Measurements from ENCODE around the gene CRK.

CRK gene

DNA sequence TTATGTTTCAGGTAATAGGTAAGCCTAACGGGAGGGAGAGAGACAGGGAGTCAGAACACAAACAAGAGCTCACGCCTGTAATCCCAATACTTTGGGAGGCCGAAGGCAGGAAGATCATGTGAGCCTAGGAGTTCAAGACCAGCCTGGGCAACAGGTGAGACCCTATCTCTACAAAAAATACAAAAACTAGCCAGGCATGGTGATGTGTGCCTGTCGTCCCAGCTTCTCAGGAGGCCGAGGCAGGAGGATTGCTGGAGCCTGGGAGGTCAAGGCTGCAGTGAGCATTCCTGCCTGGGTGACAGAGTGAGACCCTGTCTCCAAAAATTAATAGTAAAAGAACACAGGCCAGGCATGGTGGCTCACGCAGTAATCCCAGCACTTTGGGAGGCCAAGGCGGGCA is 83.4 kb downstream of the CRK start:
- no peaks in the 10 kb centered on the region for H3K27me3 ChIP-seq (ENCODE audit: control insufficient read depth in 1 of 2, insufficient read depth in 2 of 2, low read length in 2 of 2)
- no peak overlapping the region for H3K27ac ChIP-seq (ENCODE audit: low read length)
- peaks cover 50% of the 10 kb centered on the region for H3K4me1 ChIP-seq (ENCODE audit: control insufficient read depth, insufficient read depth, low read length)

DNA sequence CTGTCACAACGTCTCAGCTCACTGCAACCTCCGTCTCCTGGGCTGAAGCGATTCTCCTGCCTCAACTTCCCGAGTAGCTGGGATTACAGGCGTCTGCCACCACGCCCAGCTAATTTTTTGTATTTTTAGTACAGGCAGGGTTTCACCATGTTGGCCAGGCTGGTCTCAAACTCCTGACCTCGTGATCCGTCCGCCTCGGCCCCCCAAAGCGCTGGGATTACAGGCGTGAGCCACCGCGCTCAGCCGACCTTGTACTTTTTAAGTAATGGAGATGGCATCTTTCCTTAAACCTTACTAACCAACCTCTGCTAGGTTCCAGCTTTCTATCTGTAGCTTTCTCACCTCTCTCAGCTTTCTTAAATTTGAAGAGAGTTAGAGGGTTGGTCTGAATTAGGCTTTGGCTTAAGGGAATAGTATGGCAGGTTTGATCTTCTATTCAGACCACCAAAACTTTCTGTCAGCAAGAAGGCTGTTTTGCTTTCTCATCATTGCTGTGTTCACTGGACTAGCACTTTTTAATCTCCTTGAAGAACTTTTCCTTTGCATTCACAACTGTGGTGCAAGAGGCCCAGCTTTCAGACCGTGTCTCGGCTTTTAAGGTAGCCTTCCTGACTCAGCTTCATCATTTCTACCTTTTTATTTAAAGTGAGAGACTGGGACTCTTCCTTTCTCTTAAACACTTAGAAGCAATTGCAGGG is 84.0 kb downstream of the CRK start:
- Histone ChIP-seq H3K9ac (ENCODE audit: low read length in 2 of 2) (no peak overlapping the region), H3K27me3 (ENCODE audit: control insufficient read depth in 1 of 2, insufficient read depth in 2 of 2, low read length in 2 of 2) (no peaks in the 10 kb centered on the region), H3K4me1 (ENCODE audit: control insufficient read depth, insufficient read depth, low read length) (peaks cover 44% of the 10 kb centered on the region), H3K36me3 (ENCODE audit: control insufficient read depth in 2 of 2, insufficient read depth in 2 of 2, low read length in 2 of 2) (peaks cover 0 to 6% of the 10 kb centered on the region in 2 donors), H3K4me3 (ENCODE audit: low read length in 2 of 2) (no peak overlapping the region), H3K27ac (ENCODE audit: low read length) (no peak overlapping the region), H3K9me3 (ENCODE audit: control insufficient read depth in 2 of 2, low read length in 2 of 2) (no peaks in the 10 kb centered on the region)

More for the DNA sequence above, 83.4 kb downstream of the CRK start:
- peaks cover 0 to 6% of the 10 kb centered on the region in 2 donors for H3K36me3 ChIP-seq (ENCODE audit: control insufficient read depth in 2 of 2, insufficient read depth in 2 of 2, low read length in 2 of 2)
- no peak overlapping the region for H3K4me3 ChIP-seq (ENCODE audit: low read length in 2 of 2)
- H3K9ac ChIP-seq (ENCODE audit: low read length in 2 of 2), result no peak overlapping the region
- H3K9me3 ChIP-seq (ENCODE audit: control insufficient read depth in 2 of 2, low read length in 2 of 2), result no peaks in the 10 kb centered on the region
